ENCODE measurements around the gene LRP1B. TPM values are rescaled to one million over a fixed set of nuclear protein-coding genes. Genes with fewer than 3 reads are reported as not detected.

Gene LRP1B
- total RNA-seq, 1 donor from 2014 or later = 0.54 TPM

GRCh38 chr2:141863964-141864363 is 266.9 kb downstream of the LRP1B start:
- H3K27ac Mint-ChIP-seq (ENCODE audit: unreplicated experiment) = no peak overlapping the region
- no peak for TF ChIP-seq CTCF (conservative IDR thresholded peaks at IDR 0.05)
- DNase-seq (ENCODE audit: low read depth, low spot score) = no peak
- peaks cover 2% of the 10 kb centered on the region for H3K9me3 Mint-ChIP-seq
- H3K27me3 Mint-ChIP-seq (ENCODE audit: low read depth) = no peaks in the 10 kb centered on the region
- no peaks in the 10 kb centered on the region for H3K4me1 Mint-ChIP-seq
- H3K4me3 Mint-ChIP-seq = no peak overlapping the region
- H3K36me3 Mint-ChIP-seq (ENCODE audit: low read depth) = no peaks in the 10 kb centered on the region

GRCh38 chr2:141856215-141856919 is 274.4 kb downstream of the LRP1B start:
- H3K4me1 Mint-ChIP-seq = no peaks in the 10 kb centered on the region
- H3K27ac Mint-ChIP-seq (ENCODE audit: unreplicated experiment) = no peak overlapping the region
- H3K36me3 Mint-ChIP-seq (ENCODE audit: low read depth) = no peaks in the 10 kb centered on the region
- no peak for DNase-seq (ENCODE audit: low read depth, low spot score)
- no peak for TF ChIP-seq CTCF (conservative IDR thresholded peaks at IDR 0.05)
- H3K4me3 Mint-ChIP-seq = no peak overlapping the region
- H3K27me3 Mint-ChIP-seq (ENCODE audit: low read depth) = no peaks in the 10 kb centered on the region
- H3K9me3 Mint-ChIP-seq = no peaks in the 10 kb centered on the region

- Mint-ChIP-seq H3K27ac (ENCODE audit: unreplicated experiment) (no peak overlapping the region), H3K36me3 (ENCODE audit: low read depth) (no peaks in the 10 kb centered on the region), H3K4me3 (no peak overlapping the region), H3K27me3 (ENCODE audit: low read depth) (no peaks in the 10 kb centered on the region), H3K4me1 (no peaks in the 10 kb centered on the region), H3K9me3 (no peaks in the 10 kb centered on the region)
- no peak for TF ChIP-seq CTCF (conservative IDR thresholded peaks at IDR 0.05)
- DNase-seq (ENCODE audit: low read depth, low spot score) = no peak
Observed at GRCh38 chr2:141848191-141848590, 282.6 kb downstream of the LRP1B start.

GRCh38 chr2:141844231-141844630 is 286.6 kb downstream of the LRP1B start:
- no peak for TF ChIP-seq CTCF (conservative IDR thresholded peaks at IDR 0.05)
- no peak overlapping the region for H3K27ac Mint-ChIP-seq (ENCODE audit: unreplicated experiment)
- H3K36me3 Mint-ChIP-seq (ENCODE audit: low read depth) = no peaks in the 10 kb centered on the region

GRCh38 chr2:141835103-141835502 is 295.7 kb downstream of the LRP1B start:
- Mint-ChIP-seq H3K27ac (ENCODE audit: unreplicated experiment) (no peak overlapping the region), H3K27me3 (ENCODE audit: low read depth) (no peaks in the 10 kb centered on the region), H3K4me1 (no peaks in the 10 kb centered on the region), H3K4me3 (no peak overlapping the region), H3K9me3 (no peaks in the 10 kb centered on the region), H3K36me3 (ENCODE audit: low read depth) (no peaks in the 10 kb centered on the region)
- no peak for DNase-seq (ENCODE audit: low read depth, low spot score)
- TF ChIP-seq CTCF (conservative IDR thresholded peaks at IDR 0.05) = no peak

More at GRCh38 chr2:141844231-141844630, 286.6 kb downstream of the LRP1B start:
- DNase-seq (ENCODE audit: low read depth, low spot score) = no peak
- Mint-ChIP-seq H3K9me3 (peaks cover 2% of the 10 kb centered on the region), H3K27me3 (ENCODE audit: low read depth) (no peaks in the 10 kb centered on the region), H3K4me3 (no peak overlapping the region), H3K4me1 (no peaks in the 10 kb centered on the region)

Data from neural crest cell (in vitro differentiated cells).